ENCODE results near the gene NCK2.

DNA sequence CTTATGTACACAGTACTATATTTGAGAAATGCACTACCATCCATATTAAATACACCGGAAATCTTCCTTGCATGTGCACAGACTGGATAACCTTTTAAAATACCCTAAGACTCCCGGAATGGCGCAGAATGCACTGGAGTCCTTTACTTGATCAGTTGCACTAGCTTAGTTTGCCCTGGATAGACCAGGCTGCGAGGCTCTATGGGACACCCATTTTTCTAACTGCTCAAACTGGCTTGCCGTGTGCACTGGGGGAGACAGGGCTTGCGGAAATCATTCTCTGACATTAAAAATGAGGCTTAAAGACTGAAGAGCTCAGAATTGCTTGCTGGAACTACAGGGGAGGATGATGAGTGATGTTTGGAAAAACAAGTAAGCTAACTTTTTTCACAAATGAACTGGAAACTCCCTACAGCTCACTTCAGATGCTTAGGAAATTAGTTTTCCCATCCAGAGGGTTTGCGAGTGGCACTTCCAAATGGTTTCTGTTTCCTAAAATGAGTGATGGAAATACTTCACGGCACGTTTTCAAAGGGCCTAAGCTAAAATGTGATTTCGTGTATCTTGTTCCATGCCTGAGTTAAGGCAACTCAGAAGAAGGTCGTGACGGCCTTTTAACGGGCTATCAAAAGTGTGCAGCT is 2.7 kb downstream of the NCK2 start:
- TF ChIP-seq POLR2A (IDR thresholded peaks at IDR 0.05) (no peak), CTCF (IDR thresholded peaks at IDR 0.05) (no peak)

Measured in body of pancreas (tissue), 4 donors.